Esophagus squamous epithelium (tissue), 5 donors: ENCODE data around the gene GP1BB. TPM values are rescaled to one million over a fixed set of nuclear protein-coding genes. Genes with fewer than 3 reads are reported as not detected.

Experiments
- DNase-seq: peaks from one replicate; lab custom pipeline; 2025; lab: John Stamatoyannopoulos, UW
- H3K27ac ChIP-seq, 4 donors: fragments of 200-600 bp; sonication (generic); one replicate each; pipeline ENCODE4 v1.5.1; 2016 to 2019; ENCODE audit warnings: mild to moderate bottlenecking in 1 of 4
- H3K27me3 ChIP-seq, 4 donors: fragments of 200-600 bp; sonication (generic); 1 replicate in 3 of 4; 2 replicates in 1 of 4; pipeline versions ENCODE4 v1.5.1 to v1.6.0; 2017 to 2021; ENCODE audit warnings: antibody characterized with exemption in 1 of 4
- H3K36me3 ChIP-seq, 3 donors: fragments of 200-600 bp; sonication (generic); one replicate each; pipeline ENCODE4 v1.5.1; 2016 to 2019
- H3K4me1 ChIP-seq, 3 donors: fragments of 200-600 bp; sonication (generic); one replicate each; pipeline ENCODE4 v1.5.1; 2017 to 2019
- H3K4me3 ChIP-seq, 4 donors: fragments of 200-600 bp; sonication (generic); 1 replicate in 3 of 4; 2 replicates in 1 of 4; pipeline ENCODE4 v1.5.1; 2016 to 2019; ENCODE audit warnings: mild to moderate bottlenecking in 2 of 4, moderate library complexity in 1 of 4
- H3K9me3 ChIP-seq, 3 donors: fragments of 200-600 bp; sonication (generic); one replicate each; pipeline ENCODE4 v1.5.1; 2016 to 2019
- CTCF ChIP-seq, 6 experiments: fragments of 450-650 bp in 4 of 6; fragments of 200-600 bp in 2 of 6; sonication (generic) in 2 of 6; IDR thresholded peaks; one replicate each; pipeline ENCODE4 v1.5.1; 2016 to 2019; ENCODE audit warnings: antibody characterized with exemption in 6 of 6, mild to moderate bottlenecking in 4 of 6, moderate library complexity in 4 of 6
- POLR2A ChIP-seq, 4 donors: fragments of 450-650 bp; IDR thresholded peaks; one replicate each; pipeline ENCODE4 v1.6.1; 2017; ENCODE audit warnings: antibody characterized with exemption in 4 of 4, mild to moderate bottlenecking in 4 of 4, moderate library complexity in 3 of 4
- WGBS, 2 donors: methylation state at CpG; one replicate each; pipeline ENCODE4 v1.1.5; 2018; 5-methylcytosine and 5-hydroxymethylcytosine counted together
- intact Hi-C: fragments of 100-400 bp; cut with DNase I; formaldehyde crosslinking; loops from one replicate; pipeline ENCODE4 v1.15.0; 2022
- total RNA-seq, 4 donors: library from RNA; depleted of rRNA; stranded (reverse); fragments of >200 nt; gene quantifications; one replicate each; pipeline ENCODE4 v1.1.0, GENCODE V29; 2016
- donor health status: DM: yes; HTN: yes; CAD: no.

The GP1BB gene
- total RNA-seq, 4 donors from 2014 or later = 4.8 to 40.0 (median 9.7) TPM

GRCh38 chr22:19744350-19745006, 21.1 kb downstream of the GP1BB start:
- H3K4me3 ChIP-seq = no peak overlapping the region
- H3K9me3 ChIP-seq = no peaks in the 10 kb centered on the region
- no peaks in the 10 kb centered on the region for H3K36me3 ChIP-seq
- intact Hi-C loops = no loop called here
- TF ChIP-seq CTCF (IDR thresholded peaks at IDR 0.05) (no peak), POLR2A (IDR thresholded peaks at IDR 0.05) (no peak)
- WGBS, 2 donors = 79 to 89% methylated on average over 6 to 7 of the region's 13 CpGs
- no peaks in the 10 kb centered on the region for H3K4me1 ChIP-seq
- peaks cover 0 to 7% (median 0%) of the 10 kb centered on the region in 4 donors for H3K27me3 ChIP-seq
- H3K27ac ChIP-seq = no peak overlapping the region
- DNase-seq = no peak

GRCh38 chr22:19745155-19746101, 22.1 kb downstream of the GP1BB start:
- Histone ChIP-seq H3K9me3 (no peaks in the 10 kb centered on the region), H3K27me3 (peaks cover 0 to 16% (median 0%) of the 10 kb centered on the region in 4 donors), H3K4me3 (no peak overlapping the region), H3K36me3 (no peaks in the 10 kb centered on the region), H3K27ac (no peak overlapping the region), H3K4me1 (no peaks in the 10 kb centered on the region)
- no peak for DNase-seq
- no peak for TF ChIP-seq POLR2A (IDR thresholded peaks at IDR 0.05)
- no peak for TF ChIP-seq CTCF (IDR thresholded peaks at IDR 0.05)
- intact Hi-C loops = no loop called here
- WGBS, 2 donors = 43% methylated on average over 7 of the region's 24 CpGs; no CpG with 5 or more reads in 1 of the 2 donors

GRCh38 chr22:19746726-19747125, 23.4 kb downstream of the GP1BB start:
- no peaks in the 10 kb centered on the region for H3K4me1 ChIP-seq
- H3K4me3 ChIP-seq = no peak overlapping the region
- H3K9me3 ChIP-seq = no peaks in the 10 kb centered on the region
- H3K27me3 ChIP-seq = peaks cover 0 to 29% (median 0%) of the 10 kb centered on the region in 4 donors
- intact Hi-C loops = no loop called here
- no peaks in the 10 kb centered on the region for H3K36me3 ChIP-seq
- no peak for DNase-seq
- H3K27ac ChIP-seq = no peak overlapping the region
- WGBS, 2 donors = 99 to 100% methylated on average over 1 to 10 of the region's 13 CpGs
- TF ChIP-seq POLR2A (IDR thresholded peaks at IDR 0.05) (no peak), CTCF (IDR thresholded peaks at IDR 0.05) (no peak)

GRCh38 chr22:19747551-19747950, 24.2 kb downstream of the GP1BB start:
- DNase-seq = no peak
- no peaks in the 10 kb centered on the region for H3K9me3 ChIP-seq
- no peak overlapping the region for H3K27ac ChIP-seq
- H3K4me1 ChIP-seq = no peaks in the 10 kb centered on the region
- TF ChIP-seq POLR2A (IDR thresholded peaks at IDR 0.05) = no peak
- no peak for TF ChIP-seq CTCF (IDR thresholded peaks at IDR 0.05)
- H3K27me3 ChIP-seq = peaks cover 0 to 37% (median 0%) of the 10 kb centered on the region in 4 donors
- H3K4me3 ChIP-seq = no peak overlapping the region
- H3K36me3 ChIP-seq = no peaks in the 10 kb centered on the region
- WGBS, 2 donors = 80% methylated on average over 1 of the region's 12 CpGs; no CpG with 5 or more reads in 1 of the 2 donors
- intact Hi-C loops = no loop called here

GRCh38 chr22:19748139-19748538, 24.8 kb downstream of the GP1BB start:
- Histone ChIP-seq H3K4me3 (no peak overlapping the region), H3K9me3 (no peaks in the 10 kb centered on the region), H3K36me3 (no peaks in the 10 kb centered on the region), H3K27me3 (peaks cover 0 to 43% (median 0%) of the 10 kb centered on the region in 4 donors), H3K27ac (no peak overlapping the region), H3K4me1 (no peaks in the 10 kb centered on the region)
- intact Hi-C loops = no loop called here
- WGBS, 2 donors = 57 to 85% methylated on average over 2 of the region's 4 CpGs
- no peak for TF ChIP-seq POLR2A (IDR thresholded peaks at IDR 0.05)
- TF ChIP-seq CTCF (IDR thresholded peaks at IDR 0.05) = no peak
- DNase-seq = no peak
